HEK293 (cell line): Measurements from ENCODE around the gene ELAVL2.

Source experiments
- CTCF ChIA-PET: fragments of 350-600 bp; formaldehyde crosslinking; extraction: SDS; loops from one replicate; lab custom pipeline; 2021; ENCODE audit warnings: antibody characterized with exemption; lab: Yijun Ruan, JAX
- POLR2A ChIA-PET: fragments of 300-600 bp; formaldehyde crosslinking; extraction: SDS; loops from one replicate; lab custom pipeline; 2020; ENCODE audit warnings: antibody characterized with exemption, inconsistent platforms; lab: Yijun Ruan, JAX
- H3K27ac ChIP-seq: fragments of 200-500 bp; sonication (Bioruptor generic); 2 replicates; pipeline ENCODE4 v1.5.1; 2014; ENCODE audit warnings: low read depth, low read length, control low read depth, inconsistent platforms; ENCODE audit errors: extremely low read depth
- H3K36me3 ChIP-seq, 2 experiments: fragments of 200-500 bp in 1 of 2; sonication (Bioruptor generic) in 1 of 2; 1 replicate in 1 of 2; 2 replicates in 1 of 2; pipeline ENCODE4 v1.5.1; 2014 to 2017; ENCODE audit warnings: inconsistent platforms in 2 of 2, low read length in 2 of 2; ENCODE audit not compliant: control insufficient read depth in 2 of 2, insufficient read depth in 1 of 2
- H3K4me1 ChIP-seq: fragments of 200-500 bp; sonication (Bioruptor generic); 2 replicates; pipeline ENCODE4 v1.5.1; 2014; ENCODE audit warnings: mild to moderate bottlenecking, low read length, inconsistent platforms; ENCODE audit not compliant: control insufficient read depth, insufficient read depth
- H3K4me3 ChIP-seq: 2 replicates; pipeline ENCODE4 v1.5.1; 2011; ENCODE audit warnings: low read depth, mild to moderate bottlenecking, control low read depth, low read length, moderate library complexity
- H3K9me3 ChIP-seq: fragments of 200-500 bp; sonication (Bioruptor generic); 2 replicates; pipeline ENCODE4 v1.5.1; 2014; ENCODE audit warnings: low read depth, low read length, inconsistent platforms; ENCODE audit not compliant: control insufficient read depth, insufficient read depth
- KLF16 ChIP-seq: fragments of 450-650 bp; formaldehyde crosslinking; IDR thresholded peaks from 2 replicates; pipeline ENCODE4 v1.5.1; 2017; ENCODE audit warnings: missing biosample characterization, missing genetic modification characterization
- OVOL3 ChIP-seq: fragments of 450-650 bp; formaldehyde crosslinking; IDR thresholded peaks from 2 replicates; pipeline ENCODE4 v1.5.1; 2016; ENCODE audit warnings: missing biosample characterization, missing genetic modification characterization
- ZBTB17 ChIP-seq: fragments of 450-650 bp; formaldehyde crosslinking; IDR thresholded peaks from 2 replicates; pipeline ENCODE4 v1.5.1; 2016; ENCODE audit warnings: missing biosample characterization, missing genetic modification characterization
- ZFHX2 ChIP-seq: fragments of 450-650 bp; formaldehyde crosslinking; conservative IDR thresholded peaks from 2 replicates; pipeline ENCODE4 v1.5.1; 2016; ENCODE audit warnings: missing biosample characterization, missing genetic modification characterization
- ZNF211 ChIP-seq: fragments of 450-650 bp; formaldehyde crosslinking; IDR thresholded peaks from 2 replicates; pipeline ENCODE4 v1.5.1; 2016; ENCODE audit warnings: low read depth, missing biosample characterization, missing genetic modification characterization
- ZNF23 ChIP-seq: fragments of 450-650 bp; formaldehyde crosslinking; IDR thresholded peaks from 2 replicates; pipeline ENCODE4 v1.5.1; 2016; ENCODE audit warnings: missing biosample characterization, missing genetic modification characterization, borderline replicate concordance
- ZNF623 ChIP-seq: fragments of 450-650 bp; formaldehyde crosslinking; IDR thresholded peaks from 2 replicates; pipeline ENCODE4 v1.5.1; 2016; ENCODE audit warnings: missing biosample characterization, missing genetic modification characterization
- ZNF785 ChIP-seq: fragments of 450-650 bp; formaldehyde crosslinking; IDR thresholded peaks from 2 replicates; pipeline ENCODE4 v1.5.1; 2016; ENCODE audit warnings: missing biosample characterization, missing genetic modification characterization
- ZNF843 ChIP-seq: fragments of 450-650 bp; formaldehyde crosslinking; IDR thresholded peaks from 2 replicates; pipeline ENCODE4 v1.5.1; 2016; ENCODE audit warnings: missing biosample characterization, missing genetic modification characterization
- TF ChIP-seq, protein P1 (sequence below): fragments of 450-650 bp; formaldehyde crosslinking; IDR thresholded peaks from 2 replicates; pipeline ENCODE4 v1.5.0; 2017; ENCODE audit warnings: missing biosample characterization, missing genetic modification characterization, borderline replicate concordance
- TF ChIP-seq, protein P2 (sequence below): fragments of 450-650 bp; formaldehyde crosslinking; optimal IDR thresholded peaks from 2 replicates; pipeline ENCODE3; 2016; ENCODE audit warnings: missing biosample characterization, mild to moderate bottlenecking, missing genetic modification characterization
- TF ChIP-seq, protein P3 (sequence below): fragments of 450-650 bp; formaldehyde crosslinking; IDR thresholded peaks from 2 replicates; pipeline ENCODE4 v1.5.1; 2016; ENCODE audit warnings: missing biosample characterization, missing genetic modification characterization, low read depth
- TF ChIP-seq, protein P4 (sequence below): sonication (generic); formaldehyde crosslinking; IDR thresholded peaks from 2 replicates; pipeline ENCODE4 v1.8.1; 2022; ENCODE audit warnings: mild to moderate bottlenecking, moderate library complexity, missing genetic modification reagents
- TF ChIP-seq, protein P5 (sequence below): fragments of 450-650 bp; formaldehyde crosslinking; IDR thresholded peaks from 2 replicates; pipeline ENCODE4 v1.5.1; 2016; ENCODE audit warnings: missing biosample characterization, missing genetic modification characterization

Gene ELAVL2

DNA sequence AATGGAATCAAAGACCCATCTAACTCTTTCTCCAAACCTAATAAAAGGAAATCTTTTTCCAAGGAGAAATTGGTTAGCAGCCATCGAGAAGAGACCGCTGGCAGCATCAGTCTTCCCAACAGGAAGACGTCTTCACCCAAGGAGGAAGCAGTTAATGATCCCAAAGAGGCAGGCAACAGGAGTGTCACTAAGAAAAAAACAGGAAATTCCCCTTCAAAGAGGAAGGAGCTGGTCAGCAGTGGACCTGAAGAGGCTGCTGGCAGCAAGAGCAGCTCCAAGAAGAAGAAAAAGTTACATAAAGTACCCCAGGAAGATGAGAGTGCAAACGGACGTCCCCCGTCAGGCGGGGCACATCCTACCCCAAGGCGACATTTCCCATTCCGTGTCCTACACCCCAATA lies 143.7 kb downstream of the ELAVL2 start (continued):
- TF ChIP-seq OVOL3, result no peak
- no peak for TF ChIP-seq KLF16
- TF ChIP-seq ZNF843 (tag by site-specific recombination), result no peak
- TF ChIP-seq, protein P1, sequence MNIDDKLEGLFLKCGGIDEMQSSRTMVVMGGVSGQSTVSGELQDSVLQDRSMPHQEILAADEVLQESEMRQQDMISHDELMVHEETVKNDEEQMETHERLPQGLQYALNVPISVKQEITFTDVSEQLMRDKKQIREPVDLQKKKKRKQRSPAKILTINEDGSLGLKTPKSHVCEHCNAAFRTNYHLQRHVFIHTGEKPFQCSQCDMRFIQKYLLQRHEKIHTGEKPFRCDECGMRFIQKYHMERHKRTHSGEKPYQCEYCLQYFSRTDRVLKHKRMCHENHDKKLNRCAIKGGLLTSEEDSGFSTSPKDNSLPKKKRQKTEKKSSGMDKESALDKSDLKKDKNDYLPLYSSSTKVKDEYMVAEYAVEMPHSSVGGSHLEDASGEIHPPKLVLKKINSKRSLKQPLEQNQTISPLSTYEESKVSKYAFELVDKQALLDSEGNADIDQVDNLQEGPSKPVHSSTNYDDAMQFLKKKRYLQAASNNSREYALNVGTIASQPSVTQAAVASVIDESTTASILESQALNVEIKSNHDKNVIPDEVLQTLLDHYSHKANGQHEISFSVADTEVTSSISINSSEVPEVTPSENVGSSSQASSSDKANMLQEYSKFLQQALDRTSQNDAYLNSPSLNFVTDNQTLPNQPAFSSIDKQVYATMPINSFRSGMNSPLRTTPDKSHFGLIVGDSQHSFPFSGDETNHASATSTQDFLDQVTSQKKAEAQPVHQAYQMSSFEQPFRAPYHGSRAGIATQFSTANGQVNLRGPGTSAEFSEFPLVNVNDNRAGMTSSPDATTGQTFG, result no peak

DNA sequence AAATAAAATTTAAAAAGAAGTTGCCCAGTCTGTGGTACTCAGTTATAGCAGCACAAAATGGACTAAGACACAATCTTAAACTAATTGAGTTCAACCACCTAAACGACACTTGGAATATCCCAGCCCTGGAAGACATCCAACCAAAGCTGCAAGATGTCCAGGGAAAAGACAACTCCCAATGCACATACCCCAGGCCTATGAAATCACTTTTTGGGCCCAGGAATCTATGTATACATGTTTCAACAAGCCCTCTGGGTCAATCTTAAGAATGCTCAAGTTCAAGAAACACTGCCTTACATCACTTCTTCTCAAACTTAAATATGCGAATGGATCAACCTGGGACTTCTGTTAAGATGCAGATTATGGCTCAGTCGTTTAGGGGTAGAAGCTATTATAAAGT lies 148.6 kb downstream of the ELAVL2 start:
- Histone ChIP-seq H3K4me3 (no peak overlapping the region), H3K27ac (no peak overlapping the region), H3K9me3 (no peaks in the 10 kb centered on the region), H3K4me1 (no peaks in the 10 kb centered on the region), H3K36me3 (peaks cover 0 to 44% of the 10 kb centered on the region in 2 experiments; a peak in 1 of 3 replicates)
- ChIA-PET CTCF (no interaction called here), POLR2A (no interaction called here)
- no peak for TF ChIP-seq ZNF23
- TF ChIP-seq, protein P2, sequence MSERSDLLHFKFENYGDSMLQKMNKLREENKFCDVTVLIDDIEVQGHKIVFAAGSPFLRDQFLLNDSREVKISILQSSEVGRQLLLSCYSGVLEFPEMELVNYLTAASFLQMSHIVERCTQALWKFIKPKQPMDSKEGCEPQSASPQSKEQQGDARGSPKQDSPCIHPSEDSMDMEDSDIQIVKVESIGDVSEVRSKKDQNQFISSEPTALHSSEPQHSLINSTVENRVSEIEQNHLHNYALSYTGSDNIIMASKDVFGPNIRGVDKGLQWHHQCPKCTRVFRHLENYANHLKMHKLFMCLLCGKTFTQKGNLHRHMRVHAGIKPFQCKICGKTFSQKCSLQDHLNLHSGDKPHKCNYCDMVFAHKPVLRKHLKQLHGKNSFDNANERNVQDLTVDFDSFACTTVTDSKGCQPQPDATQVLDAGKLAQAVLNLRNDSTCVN (tag by site-specific recombination), result no peak
- TF ChIP-seq ZFHX2 (tag by site-specific recombination), result no peak
- TF ChIP-seq, protein P3, sequence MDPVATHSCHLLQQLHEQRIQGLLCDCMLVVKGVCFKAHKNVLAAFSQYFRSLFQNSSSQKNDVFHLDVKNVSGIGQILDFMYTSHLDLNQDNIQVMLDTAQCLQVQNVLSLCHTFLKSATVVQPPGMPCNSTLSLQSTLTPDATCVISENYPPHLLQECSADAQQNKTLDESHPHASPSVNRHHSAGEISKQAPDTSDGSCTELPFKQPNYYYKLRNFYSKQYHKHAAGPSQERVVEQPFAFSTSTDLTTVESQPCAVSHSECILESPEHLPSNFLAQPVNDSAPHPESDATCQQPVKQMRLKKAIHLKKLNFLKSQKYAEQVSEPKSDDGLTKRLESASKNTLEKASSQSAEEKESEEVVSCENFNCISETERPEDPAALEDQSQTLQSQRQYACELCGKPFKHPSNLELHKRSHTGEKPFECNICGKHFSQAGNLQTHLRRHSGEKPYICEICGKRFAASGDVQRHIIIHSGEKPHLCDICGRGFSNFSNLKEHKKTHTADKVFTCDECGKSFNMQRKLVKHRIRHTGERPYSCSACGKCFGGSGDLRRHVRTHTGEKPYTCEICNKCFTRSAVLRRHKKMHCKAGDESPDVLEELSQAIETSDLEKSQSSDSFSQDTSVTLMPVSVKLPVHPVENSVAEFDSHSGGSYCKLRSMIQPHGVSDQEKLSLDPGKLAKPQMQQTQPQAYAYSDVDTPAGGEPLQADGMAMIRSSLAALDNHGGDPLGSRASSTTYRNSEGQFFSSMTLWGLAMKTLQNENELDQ (tag by site-specific recombination), result no peak
- TF ChIP-seq ZNF785 (tag by site-specific recombination), result no peak
- TF ChIP-seq ZNF623 (tag by site-specific recombination), result no peak
- TF ChIP-seq KLF16, result no peak

DNA sequence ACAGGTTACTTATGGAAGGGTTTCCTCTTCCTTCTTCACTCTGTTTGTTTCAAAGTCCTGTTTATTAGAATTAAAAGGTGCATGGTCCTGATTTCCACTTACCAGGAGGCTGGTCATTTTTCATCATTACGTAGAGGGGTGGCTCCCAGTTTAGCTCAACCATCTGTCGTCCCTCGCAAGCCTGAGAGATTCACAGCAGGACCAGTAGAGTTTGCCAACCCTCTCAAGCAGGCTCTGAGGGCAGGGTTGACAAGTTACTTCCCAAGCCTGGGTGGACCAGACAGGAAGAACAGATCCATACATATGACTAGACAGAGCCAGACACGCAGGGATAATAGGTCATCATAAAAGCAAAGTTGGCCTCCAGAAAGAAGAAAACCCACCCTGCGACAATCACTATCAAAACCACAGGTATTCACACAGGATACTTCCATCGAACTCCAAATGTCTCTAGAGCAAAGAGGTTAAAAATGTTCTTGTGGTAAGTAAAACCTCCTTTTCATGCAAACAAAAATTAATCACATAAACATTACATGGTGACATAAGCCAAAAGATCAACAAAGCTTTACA lies 151.9 kb downstream of the ELAVL2 start:
- TF ChIP-seq ZNF211 (tag by site-specific recombination) (no peak), ZBTB17 (tag by site-specific recombination) (no peak)
- TF ChIP-seq, protein P4, sequence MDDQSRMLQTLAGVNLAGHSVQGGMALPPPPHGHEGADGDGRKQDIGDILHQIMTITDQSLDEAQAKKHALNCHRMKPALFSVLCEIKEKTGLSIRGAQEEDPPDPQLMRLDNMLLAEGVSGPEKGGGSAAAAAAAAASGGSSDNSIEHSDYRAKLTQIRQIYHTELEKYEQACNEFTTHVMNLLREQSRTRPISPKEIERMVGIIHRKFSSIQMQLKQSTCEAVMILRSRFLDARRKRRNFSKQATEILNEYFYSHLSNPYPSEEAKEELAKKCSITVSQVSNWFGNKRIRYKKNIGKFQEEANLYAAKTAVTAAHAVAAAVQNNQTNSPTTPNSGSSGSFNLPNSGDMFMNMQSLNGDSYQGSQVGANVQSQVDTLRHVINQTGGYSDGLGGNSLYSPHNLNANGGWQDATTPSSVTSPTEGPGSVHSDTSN (CRISPR knock-in tag), result no peak
- TF ChIP-seq, protein P5, sequence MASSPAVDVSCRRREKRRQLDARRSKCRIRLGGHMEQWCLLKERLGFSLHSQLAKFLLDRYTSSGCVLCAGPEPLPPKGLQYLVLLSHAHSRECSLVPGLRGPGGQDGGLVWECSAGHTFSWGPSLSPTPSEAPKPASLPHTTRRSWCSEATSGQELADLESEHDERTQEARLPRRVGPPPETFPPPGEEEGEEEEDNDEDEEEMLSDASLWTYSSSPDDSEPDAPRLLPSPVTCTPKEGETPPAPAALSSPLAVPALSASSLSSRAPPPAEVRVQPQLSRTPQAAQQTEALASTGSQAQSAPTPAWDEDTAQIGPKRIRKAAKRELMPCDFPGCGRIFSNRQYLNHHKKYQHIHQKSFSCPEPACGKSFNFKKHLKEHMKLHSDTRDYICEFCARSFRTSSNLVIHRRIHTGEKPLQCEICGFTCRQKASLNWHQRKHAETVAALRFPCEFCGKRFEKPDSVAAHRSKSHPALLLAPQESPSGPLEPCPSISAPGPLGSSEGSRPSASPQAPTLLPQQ (tag by site-specific recombination), result no peak
- TF ChIP-seq, all 188 proteins: peak for 0
- Histone ChIP-seq H3K36me3 (peaks cover 0 to 64% of the 10 kb centered on the region in 2 experiments; a peak in 2 of 3 replicates), H3K9me3 (no peaks in the 10 kb centered on the region), H3K4me1 (no peaks in the 10 kb centered on the region), H3K27ac (no peak overlapping the region), H3K4me3 (no peak overlapping the region)
- CTCF ChIA-PET, result no interaction called here
- POLR2A ChIA-PET, result no interaction called here
